ENCODE measurements around the gene RBM15B.

Gene RBM15B

GRCh38 chr3:51400166-51400565, 9.1 kb downstream of the RBM15B start:
- POLR2A ChIA-PET: interaction anchor here (0.5 to 0.6 kb wide), 2 partner anchors 275 to 445 kb away, joined by 3 to 9 read pairs; no protein-coding TSS in a partner anchor
- CTCF ChIA-PET: interaction anchor here (3.3 to 4.5 kb wide), 2 partner anchors 11 to 281 kb away, joined by 10 to 29 read pairs; partner anchors contain the start of gene RBM15B

DNA sequence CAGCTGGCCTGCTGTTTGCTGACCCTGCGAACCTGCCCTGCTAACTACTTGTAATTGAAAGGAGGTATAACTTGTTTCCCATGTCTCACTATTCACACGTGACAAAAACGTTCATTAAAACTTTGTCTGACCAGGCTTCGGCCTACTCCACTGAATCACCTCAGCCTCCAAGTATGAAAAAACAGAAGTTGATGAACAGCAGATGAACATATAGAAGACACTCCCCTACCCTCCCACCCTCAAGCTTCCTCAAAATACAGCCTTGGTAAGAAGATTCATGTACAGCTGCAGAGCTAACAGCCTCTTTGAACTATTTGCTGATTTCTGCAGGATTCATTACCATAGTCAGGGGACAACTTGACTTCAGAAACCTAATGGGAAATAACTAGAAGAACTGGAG, 10.7 kb downstream of the RBM15B start:
- ChIA-PET CTCF (interaction anchor here (0.7 to 4.5 kb wide), 4 partner anchors 8 to 280 kb away, joined by 3 to 29 read pairs (median 8); partner anchors contain the start of gene RBM15B), POLR2A (no interaction called here)
- no peak for TF ChIP-seq CTCF (IDR thresholded peaks at IDR 0.05; ENCODE audit: control extremely low read depth, extremely low read depth, low read depth, missing control alignments)
- no peak for DNase-seq (ENCODE audit: extremely low spot score)

More at GRCh38 chr3:51400166-51400565, 9.1 kb downstream of the RBM15B start:
- no peak for TF ChIP-seq CTCF (IDR thresholded peaks at IDR 0.05; ENCODE audit: control extremely low read depth, extremely low read depth, low read depth, missing control alignments)
- no peak for DNase-seq (ENCODE audit: extremely low spot score)

GRCh38 chr3:51403675-51404074, 12.6 kb downstream of the RBM15B start:
- DNase-seq (ENCODE audit: extremely low spot score): no peak
- ChIA-PET CTCF (interaction anchor here (1.1 to 1.4 kb wide), 3 partner anchors 9 to 31 kb away, joined by 3 to 4 read pairs (median 3); no protein-coding TSS in a partner anchor), POLR2A (no interaction called here)
- no peak for TF ChIP-seq CTCF (IDR thresholded peaks at IDR 0.05; ENCODE audit: control extremely low read depth, extremely low read depth, low read depth, missing control alignments)

- TF ChIP-seq CTCF (IDR thresholded peaks at IDR 0.05; ENCODE audit: control extremely low read depth, extremely low read depth, low read depth, missing control alignments): no peak
- CTCF ChIA-PET: interaction anchor here (1.0 to 1.8 kb wide), 4 partner anchors 17 to 274 kb away, joined by 3 to 6 read pairs (median 4); no protein-coding TSS in a partner anchor
Measured at GRCh38 chr3:51408021-51408420, 16.9 kb downstream of the RBM15B start.

GRCh38 chr3:51408813-51409212, 17.7 kb downstream of the RBM15B start:
- ChIA-PET POLR2A (no interaction called here), CTCF (interaction anchor here (1.0 to 1.8 kb wide), 3 partner anchors 19 to 274 kb away, joined by 3 to 6 read pairs (median 5); no protein-coding TSS in a partner anchor)
- DNase-seq (ENCODE audit: extremely low spot score): no peak
- no peak for TF ChIP-seq CTCF (IDR thresholded peaks at IDR 0.05; ENCODE audit: control extremely low read depth, extremely low read depth, low read depth, missing control alignments)

More at GRCh38 chr3:51408021-51408420, 16.9 kb downstream of the RBM15B start:
- POLR2A ChIA-PET: interaction anchor here (0.6 kb wide), 1 partner anchor 251 kb away, joined by 3 read pairs; no protein-coding TSS in a partner anchor
- no peak for DNase-seq (ENCODE audit: extremely low spot score)

DNA sequence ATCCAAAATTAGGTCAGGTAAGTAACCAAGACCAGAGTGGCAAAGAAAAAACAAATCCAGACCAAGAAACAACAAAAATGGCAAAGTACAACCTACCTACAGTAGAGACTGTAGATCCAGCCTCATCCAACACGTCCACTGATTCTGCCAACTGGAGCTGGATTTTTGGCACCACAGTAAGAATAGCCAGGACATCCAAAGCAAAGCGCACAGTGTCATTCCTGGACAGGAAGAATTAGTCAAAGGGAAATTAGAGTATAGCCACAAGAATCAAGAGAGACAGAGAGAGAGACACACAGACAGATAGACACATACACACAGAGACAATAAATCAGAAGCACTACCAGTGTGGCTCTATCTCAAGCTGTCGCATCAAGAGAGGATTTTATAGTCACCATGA, 31.1 kb downstream of the RBM15B start:
- CTCF ChIA-PET: interaction anchor here (1.1 to 1.7 kb wide), 3 partner anchors 13 to 30 kb away, joined by 3 to 6 read pairs (median 3); no protein-coding TSS in a partner anchor
- POLR2A ChIA-PET: no interaction called here
- no peak for DNase-seq (ENCODE audit: extremely low spot score)
- no peak for TF ChIP-seq CTCF (IDR thresholded peaks at IDR 0.05; ENCODE audit: control extremely low read depth, extremely low read depth, low read depth, missing control alignments)

All from GM10248 (cell line).